ENCODE measurements around the gene PTPRG. TPM values are rescaled to one million over a fixed set of nuclear protein-coding genes. Genes with fewer than 3 reads are reported as not detected.

PTPRG gene
- total and polyA plus RNA-seq, 2 of the 13 experiments (the other 11 are each of a cell fraction or from before 2014, with no cell fraction given): 8.0 to 25.3 TPM

GRCh38 chr3:61925721-61926120, 364.4 kb downstream of the PTPRG start (continued):
- TF ChIP-seq, protein P1, sequence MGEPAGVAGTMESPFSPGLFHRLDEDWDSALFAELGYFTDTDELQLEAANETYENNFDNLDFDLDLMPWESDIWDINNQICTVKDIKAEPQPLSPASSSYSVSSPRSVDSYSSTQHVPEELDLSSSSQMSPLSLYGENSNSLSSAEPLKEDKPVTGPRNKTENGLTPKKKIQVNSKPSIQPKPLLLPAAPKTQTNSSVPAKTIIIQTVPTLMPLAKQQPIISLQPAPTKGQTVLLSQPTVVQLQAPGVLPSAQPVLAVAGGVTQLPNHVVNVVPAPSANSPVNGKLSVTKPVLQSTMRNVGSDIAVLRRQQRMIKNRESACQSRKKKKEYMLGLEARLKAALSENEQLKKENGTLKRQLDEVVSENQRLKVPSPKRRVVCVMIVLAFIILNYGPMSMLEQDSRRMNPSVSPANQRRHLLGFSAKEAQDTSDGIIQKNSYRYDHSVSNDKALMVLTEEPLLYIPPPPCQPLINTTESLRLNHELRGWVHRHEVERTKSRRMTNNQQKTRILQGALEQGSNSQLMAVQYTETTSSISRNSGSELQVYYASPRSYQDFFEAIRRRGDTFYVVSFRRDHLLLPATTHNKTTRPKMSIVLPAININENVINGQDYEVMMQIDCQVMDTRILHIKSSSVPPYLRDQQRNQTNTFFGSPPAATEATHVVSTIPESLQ (CRISPR knock-in tag; conservative IDR thresholded peaks at IDR 0.05): no peak
- TF ChIP-seq CSRNP2 (CRISPR knock-in tag; conservative IDR thresholded peaks at IDR 0.05; ENCODE audit: low read depth): no peak

DNA sequence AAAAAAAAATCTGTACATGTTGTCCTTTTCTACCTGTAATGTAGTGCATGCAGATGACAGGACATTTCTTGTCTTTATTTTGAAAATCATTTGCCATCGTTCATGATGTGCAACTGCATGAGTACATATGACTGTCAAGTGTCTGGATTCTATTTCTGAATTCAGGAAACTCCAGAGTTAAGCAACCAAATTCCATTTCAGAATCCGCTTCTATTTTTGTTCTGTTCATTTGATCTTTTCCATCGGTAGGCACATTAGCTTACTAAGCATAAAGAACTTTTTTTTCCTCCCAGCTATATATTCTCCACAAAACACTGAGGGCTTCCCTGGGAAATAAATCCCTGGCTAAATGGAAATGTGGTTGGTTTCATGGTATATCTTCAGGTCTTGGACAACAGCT, 365.6 kb downstream of the PTPRG start:
- POLR2A ChIA-PET: no interaction called here
- CTCF ChIA-PET (ENCODE audit: low intra/inter-chr PET ratio, low total read pairs): no interaction called here

More for the DNA sequence above, 365.6 kb downstream of the PTPRG start:
- Histone ChIP-seq H3K9ac (ENCODE audit: insufficient read depth, low read depth, low read length) (no peak overlapping the region), H3K9me3 (ENCODE audit: low read length) (no peaks in the 10 kb centered on the region), H3K79me2 (ENCODE audit: insufficient read depth, low read length) (peaks cover 3% of the 10 kb centered on the region), H4K20me1 (ENCODE audit: insufficient read depth, low read length) (no peaks in the 10 kb centered on the region; the same call in 1 of the 2 replicates), H2AFZ (ENCODE audit: low read length) (no peak overlapping the region), H3K4me2 (ENCODE audit: low read depth, low read length) (no peak overlapping the region), H3K27ac (ENCODE audit: extremely low read length, insufficient read depth, low read length) (no peak overlapping the region), H3K4me1 (ENCODE audit: insufficient read depth, low read length) (no peaks in the 10 kb centered on the region), H3K27me3 (ENCODE audit: control insufficient read depth in 1 of 2, insufficient read depth in 2 of 2, low read length in 2 of 2) (no peaks in the 10 kb centered on the region), H3K36me3 (replicated peaks in 1 of 2; ENCODE audit: control insufficient read depth in 1 of 2, insufficient read depth in 2 of 2, low read length in 2 of 2) (no peaks in the 10 kb centered on the region), H3K4me3 (replicated peaks in 1 of 3; ENCODE audit: insufficient read depth in 1 of 3, low read depth in 2 of 3, low read length in 3 of 3) (no peak overlapping the region)
- 84% methylated on average over 3 of the region's 3 CpGs for WGBS (ENCODE audit: low lambda C conversion rate)
- no TSS peak for BruUV-seq (replicated peaks)
- intact Hi-C loops (cut with micrococcal nuclease; ENCODE audit: unreplicated experiment): no loop called here
- ATAC-seq (no peak), DNase-seq (ENCODE audit: low spot score) (no peak), FAIRE-seq (no peak)
- in situ Hi-C loops (cut with HindIII; ENCODE audit: extremely low pct_ligation_motif_present, low pct_unique_long_range_greater_than_20kb): no loop called here
- TF ChIP-seq ZNF749 (CRISPR knock-in tag; IDR thresholded peaks at IDR 0.05; ENCODE audit: borderline replicate concordance): no peak
- no peak for TF ChIP-seq AGO2 (optimal IDR thresholded peaks at IDR 0.05; ENCODE audit: low read depth, low read length)
- no peak for TF ChIP-seq ZNF644 (CRISPR knock-in tag; IDR thresholded peaks at IDR 0.05; ENCODE audit: low read depth)
- TF ChIP-seq, protein P2, sequence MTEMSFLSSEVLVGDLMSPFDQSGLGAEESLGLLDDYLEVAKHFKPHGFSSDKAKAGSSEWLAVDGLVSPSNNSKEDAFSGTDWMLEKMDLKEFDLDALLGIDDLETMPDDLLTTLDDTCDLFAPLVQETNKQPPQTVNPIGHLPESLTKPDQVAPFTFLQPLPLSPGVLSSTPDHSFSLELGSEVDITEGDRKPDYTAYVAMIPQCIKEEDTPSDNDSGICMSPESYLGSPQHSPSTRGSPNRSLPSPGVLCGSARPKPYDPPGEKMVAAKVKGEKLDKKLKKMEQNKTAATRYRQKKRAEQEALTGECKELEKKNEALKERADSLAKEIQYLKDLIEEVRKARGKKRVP (CRISPR knock-in tag; IDR thresholded peaks at IDR 0.05): no peak
- TF ChIP-seq ZFP37 (CRISPR knock-in tag; IDR thresholded peaks at IDR 0.05; ENCODE audit: borderline replicate concordance): no peak
- TF ChIP-seq SSRP1 (CRISPR knock-in tag; IDR thresholded peaks at IDR 0.05): no peak
- no peak for TF ChIP-seq ZFX (CRISPR knock-in tag; IDR thresholded peaks at IDR 0.05; ENCODE audit: low read depth)
- TF ChIP-seq KDM6A (CRISPR knock-in tag; IDR thresholded peaks at IDR 0.05; ENCODE audit: low read depth): no peak
- TF ChIP-seq ZNF782 (CRISPR knock-in tag; IDR thresholded peaks at IDR 0.05; ENCODE audit: borderline replicate concordance): no peak
- TF ChIP-seq ZNF3 (CRISPR knock-in tag; IDR thresholded peaks at IDR 0.05): no peak
- TF ChIP-seq KLF6 (CRISPR knock-in tag; IDR thresholded peaks at IDR 0.05): no peak
- no peak for TF ChIP-seq HOXA7 (CRISPR knock-in tag; IDR thresholded peaks at IDR 0.05)
- no peak for TF ChIP-seq MBD4 (IDR thresholded peaks at IDR 0.05; ENCODE audit: borderline replicate concordance, low read length)
- no peak for TF ChIP-seq ATF5 (CRISPR knock-in tag; IDR thresholded peaks at IDR 0.05; ENCODE audit: low read depth)
- TF ChIP-seq ZFP90 (CRISPR knock-in tag; IDR thresholded peaks at IDR 0.05; ENCODE audit: borderline replicate concordance): no peak

Measured in HepG2 (cell line).